GM12872 (cell line): Measurements from ENCODE around the gene ADAMTS7.
A peak's percentile ranks its signal among the peaks of the same experiment; 100 is the strongest.

ENCODE experiments used
- TF ChIP-seq, protein P1 (sequence below): IDR thresholded peaks from 3 replicates; pipeline ENCODE4 v1.5.1; 2011; ENCODE audit warnings: low read depth, mild to moderate bottlenecking, low read length, moderate library complexity; ENCODE audit not compliant: insufficient read depth

The ADAMTS7 gene

DNA sequence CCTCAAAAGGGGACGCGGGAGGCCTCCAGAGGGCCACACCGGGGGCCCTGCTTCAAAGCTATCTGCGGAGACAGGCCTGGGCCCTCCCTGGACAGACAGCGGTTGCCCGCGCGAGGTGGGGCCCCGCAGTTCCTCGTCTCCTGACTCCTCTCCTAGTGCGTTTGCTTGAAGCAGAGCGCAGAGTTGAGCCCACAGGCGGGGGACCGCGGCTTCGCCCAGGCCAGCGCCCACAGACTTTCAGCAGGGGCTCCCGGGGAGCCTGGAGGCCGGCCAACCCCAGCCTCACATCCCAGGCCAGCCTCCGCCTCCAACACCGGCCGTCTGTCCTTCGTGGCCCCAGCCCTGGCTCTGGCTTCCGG, 540 bp upstream of the ADAMTS7 start:
- TF ChIP-seq, protein P1, sequence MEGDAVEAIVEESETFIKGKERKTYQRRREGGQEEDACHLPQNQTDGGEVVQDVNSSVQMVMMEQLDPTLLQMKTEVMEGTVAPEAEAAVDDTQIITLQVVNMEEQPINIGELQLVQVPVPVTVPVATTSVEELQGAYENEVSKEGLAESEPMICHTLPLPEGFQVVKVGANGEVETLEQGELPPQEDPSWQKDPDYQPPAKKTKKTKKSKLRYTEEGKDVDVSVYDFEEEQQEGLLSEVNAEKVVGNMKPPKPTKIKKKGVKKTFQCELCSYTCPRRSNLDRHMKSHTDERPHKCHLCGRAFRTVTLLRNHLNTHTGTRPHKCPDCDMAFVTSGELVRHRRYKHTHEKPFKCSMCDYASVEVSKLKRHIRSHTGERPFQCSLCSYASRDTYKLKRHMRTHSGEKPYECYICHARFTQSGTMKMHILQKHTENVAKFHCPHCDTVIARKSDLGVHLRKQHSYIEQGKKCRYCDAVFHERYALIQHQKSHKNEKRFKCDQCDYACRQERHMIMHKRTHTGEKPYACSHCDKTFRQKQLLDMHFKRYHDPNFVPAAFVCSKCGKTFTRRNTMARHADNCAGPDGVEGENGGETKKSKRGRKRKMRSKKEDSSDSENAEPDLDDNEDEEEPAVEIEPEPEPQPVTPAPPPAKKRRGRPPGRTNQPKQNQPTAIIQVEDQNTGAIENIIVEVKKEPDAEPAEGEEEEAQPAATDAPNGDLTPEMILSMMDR, result no peak

DNA sequence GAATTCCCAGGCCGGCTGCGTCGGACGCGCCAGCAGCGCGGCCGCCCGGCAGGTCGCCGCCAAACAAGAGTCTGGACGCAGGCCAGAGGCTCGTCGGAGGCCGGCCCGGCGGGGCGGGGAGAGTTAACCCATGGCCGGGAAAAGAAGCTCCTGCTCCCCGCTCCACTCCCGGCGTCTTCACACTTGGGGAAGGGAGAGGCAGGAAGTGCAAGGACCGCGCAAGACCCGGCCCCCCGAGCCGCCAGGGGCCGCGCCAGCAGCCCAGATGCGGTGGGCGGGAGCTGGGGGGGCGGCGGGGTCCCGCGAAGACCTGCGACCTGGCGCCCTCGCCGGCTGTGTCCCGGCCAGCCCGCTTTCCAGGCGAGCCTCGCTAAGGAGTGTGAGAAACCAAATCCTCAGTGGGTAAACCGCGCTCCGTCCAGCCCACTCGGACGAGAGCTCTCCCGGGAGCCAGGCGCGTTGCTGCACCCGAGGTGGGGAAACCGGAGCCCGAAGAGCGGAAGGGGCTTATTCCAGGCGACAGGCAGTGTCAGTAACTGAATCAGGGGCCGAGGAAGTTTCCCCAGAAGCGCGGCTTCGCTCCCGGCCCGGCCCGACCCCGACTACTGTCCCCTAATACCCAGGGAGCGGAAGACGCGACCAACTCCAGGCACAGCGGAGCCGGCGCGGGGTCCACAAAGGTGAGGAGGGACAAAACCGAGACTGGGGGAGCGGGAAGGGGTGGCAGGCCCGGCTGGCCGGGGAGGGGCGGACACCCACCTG, 721 bp downstream of the ADAMTS7 start:
- TF ChIP-seq, protein P1, result no peak

DNA sequence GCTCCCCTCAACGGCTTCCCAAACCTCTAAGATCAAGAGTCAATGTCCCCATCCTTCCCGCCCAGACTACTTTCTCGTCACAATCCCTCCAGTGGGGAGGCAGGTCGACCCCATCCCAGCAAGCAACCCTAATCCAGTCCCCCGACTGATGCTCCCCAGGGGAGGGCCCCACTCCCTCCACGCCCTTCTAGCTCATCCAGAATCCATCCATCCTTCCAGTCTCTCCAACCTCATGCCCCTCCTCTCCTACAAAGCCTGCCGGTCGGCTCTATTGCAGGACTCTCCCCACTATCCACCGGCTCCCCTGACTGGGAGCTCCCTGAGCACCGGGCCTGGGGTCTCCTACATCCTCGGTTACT, 1.3 kb downstream of the ADAMTS7 start:
- TF ChIP-seq, protein P1, result no peak

DNA sequence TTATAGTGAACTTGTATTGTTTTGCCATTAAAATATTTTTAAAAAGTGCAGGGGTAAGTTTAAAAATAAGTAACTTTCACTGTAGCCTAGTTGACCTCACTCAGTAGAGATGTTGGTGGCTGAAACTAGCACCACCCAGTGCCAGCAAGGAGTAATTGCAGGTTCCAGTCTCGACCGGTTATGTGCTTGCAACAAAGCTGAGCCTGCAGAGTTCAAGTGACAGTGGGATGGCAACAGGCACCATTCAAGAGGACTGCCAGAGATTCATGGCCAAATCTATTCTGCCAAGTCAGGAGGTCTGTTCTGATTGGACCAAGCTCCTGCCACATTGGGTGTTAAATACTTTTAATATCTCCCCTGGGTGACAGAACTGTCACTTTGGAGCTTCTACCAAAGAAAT, 2.7 kb downstream of the ADAMTS7 start:
- TF ChIP-seq, protein P1, result peak; percentile 75

DNA sequence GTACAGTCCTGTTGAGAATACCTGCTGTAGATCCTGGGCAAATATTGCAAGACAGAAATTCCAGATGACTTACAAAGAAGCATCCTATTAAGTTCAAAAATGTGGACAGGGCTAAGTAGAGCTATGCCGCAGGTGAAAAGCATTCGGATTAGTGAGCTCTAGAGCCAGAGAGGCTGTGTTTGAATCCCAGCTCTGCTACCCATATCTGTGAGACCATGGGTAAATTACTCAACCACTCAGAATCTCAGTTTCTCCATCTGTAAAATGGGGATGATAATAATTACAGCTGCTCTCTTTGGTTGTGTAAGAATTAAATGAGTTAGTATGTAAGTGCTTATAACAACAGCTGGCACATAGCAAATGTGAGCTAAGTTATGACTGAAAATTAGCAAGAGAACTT, 3.9 kb downstream of the ADAMTS7 start:
- TF ChIP-seq, protein P1, result no peak

DNA sequence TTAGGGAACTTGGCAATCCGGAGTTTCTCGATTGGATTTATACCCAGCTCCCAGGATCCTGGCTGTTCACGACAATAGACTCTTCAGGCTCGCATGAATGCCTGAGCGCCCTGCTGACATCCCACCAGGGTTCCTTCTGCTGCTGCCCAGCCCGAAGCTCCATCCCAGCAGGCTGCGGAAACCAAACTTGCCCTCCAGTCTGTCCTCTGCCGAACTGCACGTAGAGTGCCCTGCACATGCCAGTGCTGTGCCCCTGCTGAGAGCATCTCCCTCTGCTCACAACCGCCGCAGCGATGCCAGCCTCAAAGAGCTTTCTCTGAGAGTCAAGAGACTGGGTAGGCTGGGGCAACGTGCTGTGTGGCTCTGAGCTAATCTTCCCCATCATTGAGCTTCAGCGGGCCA, 6.9 kb downstream of the ADAMTS7 start:
- TF ChIP-seq, protein P1, result no peak

DNA sequence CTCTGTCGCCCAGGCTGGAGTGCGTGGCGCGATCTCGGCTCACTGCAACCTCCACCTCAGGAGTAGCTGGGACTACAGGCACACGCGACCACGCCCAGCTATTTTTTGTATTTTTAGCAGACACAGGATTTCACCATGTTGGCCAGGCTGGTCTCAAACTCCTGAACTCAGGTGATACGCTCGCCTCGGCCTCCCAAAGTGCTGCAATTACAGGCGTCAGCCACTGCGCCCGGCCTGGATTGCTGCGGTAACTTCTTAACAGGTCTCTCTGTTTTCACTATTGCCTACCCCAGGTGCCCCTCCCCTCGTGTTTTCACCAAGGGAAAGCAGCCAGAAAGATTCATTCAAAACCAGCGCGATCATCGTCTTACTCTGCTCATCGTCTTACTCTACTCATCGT, 10.5 kb downstream of the ADAMTS7 start:
- TF ChIP-seq, protein P1, result no peak
